22Rv1 (cell line): Measurements from ENCODE around the gene SLF2.

ENCODE experiments used
- H3K27ac ChIP-seq: fragments of 450-650 bp; 2 replicates; pipeline ENCODE4 v1.5.1; 2017
- CTCF ChIP-seq: fragments of 450-650 bp; IDR thresholded peaks from 2 replicates; pipeline ENCODE4 v1.5.1; 2017; ENCODE audit warnings: mild to moderate bottlenecking
- ZFX ChIP-seq: fragments of 450-650 bp; IDR thresholded peaks from 2 replicates; pipeline ENCODE4 v1.6.1; 2017; ENCODE audit warnings: antibody characterized with exemption, borderline replicate concordance

The SLF2 gene

DNA sequence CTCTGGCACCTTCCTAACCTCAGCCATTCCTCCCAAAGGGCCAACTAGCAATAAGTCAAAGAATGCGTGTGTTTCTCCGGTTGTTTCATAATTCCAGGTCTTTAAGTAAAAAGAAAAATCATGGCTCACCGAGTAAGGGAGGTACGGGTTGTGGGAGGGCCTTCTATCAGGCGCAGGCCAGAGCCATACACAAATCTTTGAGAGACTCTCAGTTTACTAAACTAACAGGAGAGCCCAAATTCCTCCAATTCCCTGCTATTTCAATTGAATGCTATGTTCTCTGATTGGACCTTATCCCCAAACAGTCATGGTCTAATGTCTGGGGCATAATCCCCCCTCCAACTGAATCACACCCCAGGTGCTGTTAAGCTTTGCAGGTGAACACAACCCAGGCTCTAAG, 26.2 kb upstream of the SLF2 start:
- TF ChIP-seq CTCF (no peak), ZFX (no peak)
- H3K27ac ChIP-seq: no peak overlapping the region

GRCh38 chr10:100886963-100887362, 25.8 kb upstream of the SLF2 start:
- no peak overlapping the region for H3K27ac ChIP-seq
- TF ChIP-seq CTCF (no peak), ZFX (no peak)

GRCh38 chr10:100887761-100888296, 24.9 kb upstream of the SLF2 start:
- H3K27ac ChIP-seq: no peak overlapping the region
- TF ChIP-seq CTCF: no peak

DNA sequence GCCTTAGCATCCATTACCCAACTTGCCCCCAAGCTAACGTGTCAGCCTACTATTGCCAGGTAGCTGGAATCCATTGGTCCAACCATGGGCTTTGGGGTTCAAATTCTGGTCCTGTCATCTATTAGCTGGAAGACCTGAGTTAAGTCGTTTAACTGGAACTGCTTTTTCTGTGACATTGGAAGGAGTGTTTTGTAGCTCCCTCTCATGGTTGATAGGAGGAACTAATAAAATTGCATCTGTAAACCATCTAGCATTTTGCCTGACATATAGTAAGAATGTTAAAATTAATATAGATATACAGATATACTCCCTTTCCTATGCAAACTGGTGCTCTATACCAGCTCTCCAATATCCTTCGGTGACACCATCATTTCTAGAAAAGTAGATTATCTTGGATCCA, 23.8 kb upstream of the SLF2 start:
- no peak for TF ChIP-seq ZFX
- TF ChIP-seq CTCF: peak; percentile 54
- H3K27ac ChIP-seq: no peak overlapping the region

- TF ChIP-seq ZFX (no peak), CTCF (no peak)
- H3K27ac ChIP-seq: no peak overlapping the region
Observed at GRCh38 chr10:100889546-100889945, 23.2 kb upstream of the SLF2 start.

GRCh38 chr10:100890141-100890672, 22.6 kb upstream of the SLF2 start:
- H3K27ac ChIP-seq: no peak overlapping the region
- no peak for TF ChIP-seq ZFX
- TF ChIP-seq CTCF: no peak

DNA sequence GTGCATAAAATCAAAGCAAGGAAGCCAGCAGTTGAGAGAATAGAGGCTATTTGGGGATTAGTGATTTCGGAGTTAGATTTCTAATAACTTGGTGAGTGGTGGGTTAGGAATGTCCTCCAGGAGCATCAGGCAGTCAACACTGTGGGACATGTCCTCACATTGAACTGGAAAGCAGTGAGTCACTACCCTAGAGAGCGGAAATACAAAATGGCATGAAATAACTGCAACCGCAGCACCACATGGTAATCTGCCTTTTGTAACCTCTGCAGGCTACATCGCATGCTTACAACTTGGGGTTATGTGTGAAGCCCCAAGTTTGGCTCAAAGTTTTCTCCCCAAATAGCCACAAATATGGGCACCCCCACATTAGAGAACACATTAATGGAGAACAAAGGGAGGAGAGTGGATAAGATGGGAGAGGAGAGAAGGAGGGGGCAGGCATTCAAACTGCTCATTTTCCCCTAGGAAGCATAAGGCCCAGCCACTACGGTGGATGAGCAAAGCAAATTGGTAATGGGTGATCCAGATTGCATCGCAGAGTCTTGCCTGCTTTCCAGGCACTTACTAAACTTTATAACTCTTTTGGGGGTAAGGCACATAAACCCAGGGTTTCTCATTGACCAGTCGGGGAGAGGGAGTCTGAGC, 22.0 kb upstream of the SLF2 start:
- H3K27ac ChIP-seq: no peak overlapping the region
- no peak for TF ChIP-seq CTCF
- TF ChIP-seq ZFX: no peak
